ENCODE measurements around the gene ZNF451.

The ZNF451 gene

GRCh38 chr6:57102976-57103375 is 13.0 kb downstream of the ZNF451 start:
- no peak overlapping the region for H3K4me3 ChIP-seq (ENCODE audit: low read depth, low read length)
- TF ChIP-seq CTCF (IDR thresholded peaks at IDR 0.05; ENCODE audit: low read depth, low read length), result no peak

- TF ChIP-seq CTCF (IDR thresholded peaks at IDR 0.05; ENCODE audit: low read depth, low read length), result no peak
- no peak overlapping the region for H3K4me3 ChIP-seq (ENCODE audit: low read depth, low read length)
Observed at GRCh38 chr6:57104336-57104735, 14.3 kb downstream of the ZNF451 start.

GRCh38 chr6:57106990-57107389 is 17.0 kb downstream of the ZNF451 start:
- no peak for TF ChIP-seq CTCF (IDR thresholded peaks at IDR 0.05; ENCODE audit: low read depth, low read length)
- no peak overlapping the region for H3K4me3 ChIP-seq (ENCODE audit: low read depth, low read length)

- H3K4me3 ChIP-seq (ENCODE audit: low read depth, low read length), result no peak overlapping the region
- TF ChIP-seq CTCF (IDR thresholded peaks at IDR 0.05; ENCODE audit: low read depth, low read length), result no peak
Observed at GRCh38 chr6:57108691-57109090, 18.7 kb downstream of the ZNF451 start.

- TF ChIP-seq CTCF (IDR thresholded peaks at IDR 0.05; ENCODE audit: low read depth, low read length), result no peak
- H3K4me3 ChIP-seq (ENCODE audit: low read depth, low read length), result no peak overlapping the region
Observed at GRCh38 chr6:57109880-57110279, 19.9 kb downstream of the ZNF451 start.

- TF ChIP-seq CTCF (IDR thresholded peaks at IDR 0.05; ENCODE audit: low read depth, low read length), result no peak
Observed at GRCh38 chr6:57113105-57113504, 23.1 kb downstream of the ZNF451 start.

GRCh38 chr6:57116776-57117175 is 26.8 kb downstream of the ZNF451 start:
- no peak for TF ChIP-seq CTCF (IDR thresholded peaks at IDR 0.05; ENCODE audit: low read depth, low read length)
- no peak overlapping the region for H3K4me3 ChIP-seq (ENCODE audit: low read depth, low read length)

More at GRCh38 chr6:57113105-57113504, 23.1 kb downstream of the ZNF451 start:
- H3K4me3 ChIP-seq (ENCODE audit: low read depth, low read length), result no peak overlapping the region

Measured in WI38 (cell line).